A673 (cell line): ENCODE data around the gene TNKS1BP1.

ENCODE experiments used
- EZH2 ChIP-seq: fragments of 200-600 bp; sonication (generic); IDR thresholded peaks from 2 replicates; pipeline ENCODE4 v1.6.1; 2017; ENCODE audit warnings: borderline replicate concordance, low read depth, mild to moderate bottlenecking, mixed read lengths, antibody characterized with exemption, low read length; ENCODE audit not compliant: poor library complexity, severe bottlenecking
- TF ChIP-seq, protein P1 (sequence below): fragments of 300-800, 200-600 bp; sonication (generic); conservative IDR thresholded peaks from 2 replicates; pipeline ENCODE4 v1.5.1; 2017; ENCODE audit warnings: low read depth, mild to moderate bottlenecking, antibody characterized with exemption, low read length, moderate library complexity, mixed read lengths

DNA sequence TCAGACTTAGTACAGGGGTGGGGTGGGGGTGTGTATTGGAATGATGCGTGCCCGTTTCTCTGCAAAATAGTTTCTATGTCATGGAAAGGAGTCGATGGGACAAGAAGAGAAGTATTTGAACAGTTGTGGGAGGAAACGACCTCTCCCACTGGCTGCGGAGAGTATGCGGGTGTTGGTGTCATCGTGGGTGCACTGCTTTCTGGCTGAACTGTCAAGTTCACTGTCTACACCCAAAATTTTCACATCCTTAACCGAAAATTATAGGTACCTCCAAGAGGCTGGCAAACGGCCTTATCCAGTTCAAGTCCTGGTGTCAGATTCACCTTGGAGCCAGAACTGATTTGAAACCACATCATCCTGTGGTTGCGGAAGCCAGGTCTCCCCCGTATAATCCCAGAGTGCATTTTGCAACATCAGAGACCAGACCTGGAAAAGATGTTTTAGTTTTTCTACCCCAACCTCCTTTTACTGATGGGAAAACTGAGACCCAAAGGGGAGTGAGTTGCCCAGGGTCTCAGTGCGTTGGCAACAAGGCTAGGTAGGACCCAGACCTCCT, 11.4 kb upstream of the TNKS1BP1 start:
- TF ChIP-seq, protein P1, sequence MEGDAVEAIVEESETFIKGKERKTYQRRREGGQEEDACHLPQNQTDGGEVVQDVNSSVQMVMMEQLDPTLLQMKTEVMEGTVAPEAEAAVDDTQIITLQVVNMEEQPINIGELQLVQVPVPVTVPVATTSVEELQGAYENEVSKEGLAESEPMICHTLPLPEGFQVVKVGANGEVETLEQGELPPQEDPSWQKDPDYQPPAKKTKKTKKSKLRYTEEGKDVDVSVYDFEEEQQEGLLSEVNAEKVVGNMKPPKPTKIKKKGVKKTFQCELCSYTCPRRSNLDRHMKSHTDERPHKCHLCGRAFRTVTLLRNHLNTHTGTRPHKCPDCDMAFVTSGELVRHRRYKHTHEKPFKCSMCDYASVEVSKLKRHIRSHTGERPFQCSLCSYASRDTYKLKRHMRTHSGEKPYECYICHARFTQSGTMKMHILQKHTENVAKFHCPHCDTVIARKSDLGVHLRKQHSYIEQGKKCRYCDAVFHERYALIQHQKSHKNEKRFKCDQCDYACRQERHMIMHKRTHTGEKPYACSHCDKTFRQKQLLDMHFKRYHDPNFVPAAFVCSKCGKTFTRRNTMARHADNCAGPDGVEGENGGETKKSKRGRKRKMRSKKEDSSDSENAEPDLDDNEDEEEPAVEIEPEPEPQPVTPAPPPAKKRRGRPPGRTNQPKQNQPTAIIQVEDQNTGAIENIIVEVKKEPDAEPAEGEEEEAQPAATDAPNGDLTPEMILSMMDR: no peak
- no peak for TF ChIP-seq EZH2
